Endometrium (tissue), 2 donors: ENCODE results near the gene KDM4E.
A peak's percentile ranks its signal among the peaks of the same experiment; 100 is the strongest.

ENCODE experiments used
- FAIRE-seq: peaks from 2 replicates; lab custom pipeline; 2012; peaks lifted over from hg19 to GRCh38; lab: Jason Lieb, UNC
- donor health status: control.
- donor health status: control.

Gene KDM4E

DNA sequence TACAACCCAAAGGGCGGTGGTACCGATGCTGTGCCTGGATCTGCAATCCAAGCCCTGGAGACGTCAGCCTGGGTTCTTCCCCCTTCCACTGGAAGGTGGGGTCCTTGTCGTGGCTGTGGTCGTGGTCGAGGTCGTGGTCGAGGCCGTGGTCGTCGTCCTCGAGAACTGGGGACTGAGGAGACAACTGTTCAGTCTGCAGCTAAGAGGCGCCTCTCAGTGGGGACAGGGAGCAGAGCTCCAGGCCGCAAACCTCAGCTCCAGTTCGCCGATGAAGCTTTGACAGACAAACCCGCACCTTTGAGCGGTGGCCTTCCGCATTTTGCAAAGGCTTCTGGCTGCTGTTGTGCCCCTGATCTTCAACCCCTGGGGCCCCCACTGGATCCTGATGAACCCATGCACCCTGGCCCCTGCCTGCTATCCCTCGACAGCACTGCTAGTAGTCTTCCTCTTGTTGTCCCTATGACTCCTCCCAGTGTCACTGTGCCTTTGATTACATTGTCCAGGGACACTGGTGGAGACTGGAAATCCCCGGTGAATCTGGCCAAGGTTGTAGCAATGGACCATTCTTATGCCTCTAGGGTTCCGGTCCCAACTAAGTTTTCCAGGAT, 25.6 kb downstream of the KDM4E start:
- no peak for FAIRE-seq

DNA sequence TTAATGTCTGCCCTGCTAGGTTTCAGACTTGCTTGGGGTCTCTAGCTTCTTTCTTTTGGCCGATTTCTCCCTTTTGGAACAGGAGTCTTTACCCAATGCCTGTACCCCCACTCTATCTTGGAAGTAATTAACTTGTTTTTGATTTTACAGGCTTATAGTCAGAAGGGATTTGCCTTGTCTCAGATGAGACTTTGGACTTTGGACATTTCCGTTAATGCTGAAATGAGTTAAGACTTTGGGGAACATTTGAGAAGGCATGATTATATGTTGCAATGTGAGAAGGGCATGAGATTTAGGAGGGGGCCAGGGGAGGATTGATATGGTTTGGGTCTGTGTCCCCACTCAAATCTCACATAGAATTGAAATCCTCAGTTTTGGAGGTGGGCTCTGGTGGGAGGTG, 29.3 kb downstream of the KDM4E start:
- FAIRE-seq: no peak

DNA sequence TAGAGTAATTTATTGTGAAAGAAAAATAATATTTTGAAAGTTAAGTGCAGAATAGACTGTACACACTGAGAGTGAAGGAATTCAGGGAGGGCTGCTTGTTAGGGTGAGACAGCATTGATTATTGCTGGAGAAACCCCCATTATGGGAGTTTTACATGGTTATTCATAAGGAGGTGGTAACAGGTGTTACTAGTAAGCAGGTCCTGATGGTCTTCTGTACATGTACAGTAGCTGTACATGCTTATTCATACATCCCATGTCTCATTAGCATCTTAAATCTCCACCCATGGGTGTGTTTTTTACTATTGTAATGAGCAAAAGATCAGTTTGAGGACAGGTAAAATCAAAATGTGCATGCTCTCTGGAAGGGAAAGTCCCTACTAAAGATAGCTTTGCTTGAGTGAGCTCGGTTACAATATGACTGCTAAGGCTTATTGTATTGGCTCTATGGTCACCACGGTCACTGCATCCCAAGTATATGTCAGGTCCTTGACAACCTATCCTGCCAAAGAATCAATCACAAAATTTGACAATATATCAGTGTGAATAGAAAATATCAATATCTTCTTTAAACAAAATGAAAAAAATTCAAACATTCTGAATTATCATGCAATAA, 30.3 kb downstream of the KDM4E start:
- FAIRE-seq: no peak

DNA sequence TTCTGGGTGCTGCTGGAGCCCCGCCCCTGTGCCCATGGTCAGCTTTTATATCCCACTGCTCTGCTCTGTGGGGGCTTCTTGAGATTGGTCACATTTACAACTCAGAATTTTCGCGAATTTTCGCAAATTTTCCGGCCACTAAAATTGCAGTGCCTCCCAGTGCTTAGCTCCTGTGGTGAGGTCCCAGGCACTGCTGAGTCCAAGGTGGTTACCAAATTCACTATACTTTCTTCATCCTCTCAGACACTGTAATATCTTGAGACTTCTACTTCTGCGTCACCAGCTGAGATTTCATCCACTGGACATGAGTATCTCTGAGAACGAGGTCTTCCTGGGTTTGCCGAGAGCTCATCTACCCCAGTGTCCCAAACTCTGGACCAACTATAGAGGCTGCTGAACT, 32.9 kb downstream of the KDM4E start:
- no peak for FAIRE-seq

DNA sequence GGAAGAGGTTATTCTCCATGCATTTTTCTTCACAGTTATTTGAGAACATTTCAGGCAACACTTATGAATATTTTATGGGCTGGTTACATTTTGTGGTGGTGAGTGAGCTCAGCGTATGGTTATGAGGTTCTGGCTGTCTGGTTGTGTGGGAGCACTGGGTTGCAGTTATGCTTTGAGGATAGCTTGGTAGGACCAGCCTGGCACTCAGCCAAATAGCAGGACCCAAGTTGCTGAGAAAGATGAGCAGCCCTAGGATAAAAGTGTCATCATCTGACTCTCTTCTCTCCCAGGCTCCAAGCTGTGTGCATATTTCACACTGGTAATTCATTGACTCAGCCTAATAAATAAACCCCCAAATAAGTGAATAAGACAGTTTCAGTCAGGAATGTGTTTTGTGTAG, 33.6 kb downstream of the KDM4E start:
- no peak for FAIRE-seq

DNA sequence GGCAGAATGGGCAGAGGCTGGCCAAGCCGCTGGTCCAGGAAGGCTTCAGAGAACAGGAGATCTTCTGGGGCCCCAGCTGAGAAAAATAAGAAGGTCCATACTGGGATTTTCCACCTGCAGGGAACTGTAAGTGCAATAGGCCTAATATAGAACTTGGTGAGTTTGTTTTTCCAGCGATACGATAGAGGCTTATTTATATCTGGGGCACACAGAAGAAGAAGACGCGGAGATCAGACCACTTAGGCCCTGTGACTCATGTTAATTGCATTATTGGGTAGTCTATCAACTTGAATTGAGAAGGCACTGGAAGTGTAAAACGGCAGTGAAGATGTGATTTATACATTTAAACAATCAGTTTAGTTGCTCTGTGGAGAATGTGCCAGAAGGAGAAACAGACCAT, 34.0 kb downstream of the KDM4E start:
- no peak for FAIRE-seq

DNA sequence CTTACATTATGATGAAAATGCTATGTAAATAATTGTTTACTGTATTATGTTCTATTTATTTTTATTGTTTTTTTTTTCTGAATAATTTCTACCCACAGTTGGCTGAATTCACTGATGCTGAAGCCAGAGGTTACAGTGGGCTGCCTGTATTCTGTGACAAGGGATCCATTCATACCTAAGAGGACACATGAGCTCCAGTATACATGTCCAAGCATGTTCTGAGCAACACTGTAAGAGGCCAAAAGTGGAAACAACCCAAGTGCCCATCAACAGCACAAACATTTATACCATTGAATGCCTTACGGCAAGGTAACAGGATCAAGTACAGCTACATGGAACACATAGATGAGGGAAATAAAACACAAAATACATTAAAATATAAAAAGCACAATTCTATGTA, 40.3 kb downstream of the KDM4E start:
- FAIRE-seq: no peak

DNA sequence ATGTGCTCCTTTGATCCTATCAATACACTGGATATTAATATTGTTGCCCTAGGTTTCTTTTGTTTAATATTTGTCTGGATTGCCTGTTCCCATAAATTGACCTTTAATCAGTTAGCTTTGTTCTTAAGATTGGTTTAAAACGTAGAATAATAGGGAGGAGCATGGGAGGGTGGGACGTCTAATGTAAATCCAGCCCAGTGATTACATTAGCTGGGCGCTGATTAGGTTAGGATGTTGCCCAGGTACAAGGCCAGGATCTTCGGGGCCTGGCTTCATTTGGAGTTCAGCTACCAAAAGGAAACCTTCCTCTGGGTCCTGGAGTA, 41.6 kb downstream of the KDM4E start, which contains the start of gene SRSF8:
Gene SRSF8, plus strand, starts transcription at position 204 of the 323 bp plus-strand sequence. CDS start 308 bp downstream, outside the sequence.
- FAIRE-seq: no peak

DNA sequence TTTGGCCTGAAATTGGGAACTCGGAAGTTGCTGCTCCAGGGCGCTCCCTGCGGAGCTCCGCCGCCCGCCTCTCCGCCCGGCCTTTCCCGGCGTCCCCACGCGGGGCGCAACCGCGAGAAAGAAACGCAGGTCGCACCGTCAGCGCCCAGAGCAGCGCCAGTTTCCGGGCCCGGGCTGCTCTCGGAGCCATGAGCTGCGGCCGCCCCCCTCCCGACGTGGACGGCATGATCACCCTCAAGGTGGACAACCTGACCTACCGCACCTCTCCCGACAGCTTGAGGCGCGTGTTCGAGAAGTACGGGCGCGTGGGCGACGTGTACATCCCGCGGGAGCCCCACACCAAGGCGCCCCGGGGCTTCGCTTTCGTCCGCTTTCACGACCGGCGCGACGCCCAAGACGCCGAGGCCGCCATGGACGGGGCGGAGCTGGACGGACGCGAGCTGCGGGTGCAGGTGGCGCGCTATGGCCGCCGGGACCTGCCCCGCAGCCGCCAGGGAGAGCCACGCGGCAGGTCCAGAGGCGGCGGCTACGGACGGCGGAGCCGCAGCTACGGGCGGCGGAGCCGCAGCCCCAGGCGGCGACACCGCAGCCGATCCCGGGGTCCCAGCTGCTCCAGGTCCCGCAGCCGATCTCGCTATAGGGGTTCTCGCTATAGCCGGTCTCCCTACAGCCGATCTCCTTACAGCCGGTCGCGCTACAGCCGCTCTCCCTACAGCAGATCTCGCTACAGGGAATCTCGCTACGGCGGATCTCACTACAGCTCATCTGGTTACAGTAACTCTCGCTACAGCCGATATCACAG, 42.2 kb downstream of the KDM4E start:
- FAIRE-seq: no peak

DNA sequence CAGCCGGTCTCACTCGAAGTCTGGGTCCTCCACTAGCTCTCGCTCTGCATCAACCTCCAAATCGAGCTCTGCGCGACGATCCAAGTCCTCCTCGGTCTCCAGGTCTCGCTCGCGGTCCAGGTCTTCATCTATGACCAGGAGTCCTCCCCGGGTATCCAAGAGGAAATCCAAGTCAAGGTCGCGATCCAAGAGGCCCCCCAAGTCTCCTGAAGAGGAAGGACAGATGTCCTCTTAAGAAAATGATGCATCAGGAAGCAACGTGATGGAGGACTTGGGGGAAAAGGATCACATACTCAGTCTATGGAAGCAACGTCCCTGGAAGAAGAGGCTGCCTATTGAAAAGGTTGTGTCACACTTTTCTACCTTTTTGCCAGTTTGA, 42.8 kb downstream of the KDM4E start:
- no peak for FAIRE-seq

DNA sequence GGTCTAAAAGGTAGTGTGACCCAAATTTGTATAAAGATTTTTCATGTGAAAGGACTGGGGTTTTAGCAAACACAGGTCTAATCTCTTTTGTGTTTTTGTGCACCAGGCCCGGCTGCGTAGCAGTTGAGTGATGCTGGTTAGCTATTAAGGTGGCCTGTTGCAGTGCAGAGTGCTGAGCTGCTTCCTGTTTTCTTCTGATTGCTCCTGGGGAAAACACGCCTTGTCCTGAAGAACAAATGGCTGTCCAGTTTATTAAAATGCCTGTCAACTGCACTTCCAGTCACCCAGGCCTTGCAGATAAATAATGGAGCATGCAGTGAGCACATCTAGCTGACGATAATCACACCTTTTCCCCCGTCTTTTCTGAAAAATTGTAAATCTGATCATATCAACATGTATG, 43.5 kb downstream of the KDM4E start:
- FAIRE-seq: peak; percentile 85

DNA sequence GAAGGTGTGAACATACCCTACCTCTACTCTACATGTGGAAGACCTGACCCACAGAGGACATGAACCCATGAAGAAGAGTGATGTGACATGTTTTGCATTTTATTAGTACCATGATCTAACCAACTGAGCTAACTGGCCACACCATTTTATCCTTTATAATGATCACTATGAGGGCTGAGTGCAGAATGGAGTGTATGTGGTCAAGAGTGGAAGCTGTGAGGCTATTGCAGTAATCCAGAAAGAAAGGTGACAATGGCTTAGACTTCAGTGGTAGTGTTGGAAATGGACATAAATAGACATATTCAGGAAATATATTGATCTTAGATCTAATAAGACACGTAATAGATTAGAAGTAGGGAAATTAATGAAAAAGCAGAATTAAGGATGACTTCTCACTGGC, 45.4 kb downstream of the KDM4E start:
- FAIRE-seq: no peak

DNA sequence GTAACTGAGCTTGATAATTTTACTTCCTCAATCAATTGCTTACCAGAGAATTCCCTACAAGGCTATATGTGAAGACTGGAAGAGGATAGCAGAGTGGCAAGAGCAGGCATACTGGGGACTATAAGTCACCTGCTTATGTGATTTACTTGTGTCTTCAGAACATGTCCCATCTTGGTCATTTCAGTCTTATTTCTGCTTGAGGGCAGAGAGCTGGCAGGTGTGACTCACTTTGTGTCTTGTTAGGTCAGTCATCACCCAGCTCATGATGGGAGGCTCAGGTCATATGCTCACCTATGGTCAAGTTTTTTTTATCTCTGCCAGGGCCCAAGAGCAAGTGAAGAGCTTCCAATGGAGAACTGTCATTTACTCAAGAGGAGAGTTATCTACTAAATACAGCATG, 47.9 kb downstream of the KDM4E start:
- no peak for FAIRE-seq

DNA sequence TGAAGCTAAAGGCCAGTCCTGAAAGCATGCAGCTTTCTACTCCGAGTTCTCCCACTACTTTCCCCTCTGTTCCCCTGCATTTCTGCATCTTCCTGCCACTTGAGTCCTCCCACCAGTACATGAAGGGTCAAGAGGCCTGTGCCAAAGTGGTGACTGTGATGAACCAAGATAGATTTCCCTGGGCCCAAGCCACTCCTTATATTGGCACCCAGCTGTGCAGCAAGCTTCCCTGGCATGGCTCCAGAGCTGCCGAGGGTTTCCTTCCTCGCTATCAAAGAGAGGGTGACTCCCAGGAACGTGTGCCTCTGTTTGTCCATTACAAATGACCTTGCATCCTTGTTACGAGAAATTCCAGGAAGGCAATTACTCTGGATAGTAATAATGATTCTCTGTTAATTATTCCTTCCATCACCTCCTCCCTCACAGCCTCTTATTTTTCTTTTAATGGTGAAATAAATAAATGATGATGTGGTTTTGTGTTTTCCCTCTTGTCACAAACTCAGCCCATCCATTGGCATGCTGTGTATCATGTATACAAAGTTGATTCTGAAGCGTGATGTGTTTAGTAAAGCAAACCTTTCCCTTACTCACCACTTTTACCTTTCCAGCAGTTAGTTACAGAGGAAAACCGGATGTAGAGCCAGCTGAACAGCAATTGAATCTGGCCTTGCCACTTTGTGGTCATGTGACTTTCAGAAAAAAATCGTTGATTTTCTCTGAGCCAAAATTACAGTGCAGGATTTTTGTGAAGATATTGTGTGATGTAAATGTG, 49.9 kb downstream of the KDM4E start:
- FAIRE-seq: no peak

DNA sequence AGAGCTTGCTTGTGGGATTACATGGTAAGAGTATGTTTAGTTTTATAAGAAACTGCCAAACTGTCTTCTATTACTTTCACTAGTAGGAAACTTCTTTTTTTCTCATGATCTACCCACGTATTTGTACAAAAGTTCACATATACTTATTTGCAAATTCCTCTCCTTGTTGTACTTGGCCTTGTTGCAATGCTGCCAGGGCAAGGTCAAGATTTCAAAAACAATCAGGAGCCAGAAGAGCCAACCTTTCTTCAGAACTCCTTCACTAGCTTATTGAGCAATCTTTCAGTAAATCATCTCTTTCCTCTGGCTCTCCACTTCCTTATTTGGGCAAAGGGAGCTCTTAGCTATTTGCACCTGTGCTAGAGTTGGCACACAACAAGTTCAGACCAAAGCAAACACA, 51.4 kb downstream of the KDM4E start:
- no peak for FAIRE-seq

DNA sequence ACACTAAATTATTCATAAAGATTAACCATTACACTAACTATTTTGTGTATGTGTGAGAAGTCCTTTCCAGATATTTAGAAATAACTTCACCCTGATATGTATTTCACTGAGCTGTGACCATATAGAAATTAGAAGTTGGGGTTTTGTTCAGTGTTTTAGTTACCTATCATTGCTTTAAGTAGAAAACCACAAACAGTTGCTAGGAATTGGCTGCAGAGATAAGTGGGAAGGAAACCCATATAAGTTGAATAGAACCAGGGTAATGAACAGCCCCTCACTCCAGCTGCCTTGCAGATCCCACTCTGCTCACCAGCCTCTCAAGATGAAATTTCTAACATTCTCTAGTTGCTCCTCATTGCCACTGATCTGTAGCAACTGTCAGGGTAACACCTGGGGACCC, 51.9 kb downstream of the KDM4E start:
- FAIRE-seq: no peak
